Suppressor macrophage treated with lipopolysaccharide for 4 hours (primary cell): Measurements from ENCODE around the gene CALU.

Experiments
- DNase-seq: peaks from one replicate; pipeline ENCODE4 v3.0.0-alpha.2; 2020

Gene CALU

DNA sequence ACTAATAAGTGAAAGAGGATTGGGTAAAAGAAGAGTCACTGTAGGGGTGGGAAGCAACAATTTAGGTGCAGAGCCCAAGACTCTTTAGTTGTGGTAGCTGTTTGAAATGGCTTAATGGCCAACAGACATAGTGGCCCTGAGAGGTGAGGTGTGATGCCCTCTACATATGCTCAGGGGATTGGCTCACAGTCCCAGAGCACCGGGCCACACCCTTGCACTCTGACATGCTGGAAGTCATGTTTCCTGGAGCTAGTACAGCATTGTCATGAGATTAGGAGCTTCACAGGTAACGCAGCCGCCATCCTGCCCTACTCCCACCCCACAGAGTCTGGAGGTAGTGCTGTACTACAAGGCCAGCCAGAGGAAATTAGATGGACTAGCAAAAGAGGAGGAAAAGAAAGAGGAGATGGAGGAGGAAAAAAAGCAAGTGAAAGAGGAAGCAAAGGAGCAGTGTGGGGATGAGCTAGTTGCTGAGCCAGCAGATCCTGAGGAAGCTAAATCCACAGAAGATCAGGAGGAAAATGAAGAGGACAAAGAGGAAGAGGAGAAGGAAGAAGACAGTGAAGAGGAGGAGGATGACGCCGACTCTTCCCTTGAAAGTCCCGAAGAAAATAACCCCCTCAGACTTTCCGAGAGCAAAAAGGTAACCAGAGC, 76.3 kb downstream of the CALU start:
- peak; percentile 43 for DNase-seq

DNA sequence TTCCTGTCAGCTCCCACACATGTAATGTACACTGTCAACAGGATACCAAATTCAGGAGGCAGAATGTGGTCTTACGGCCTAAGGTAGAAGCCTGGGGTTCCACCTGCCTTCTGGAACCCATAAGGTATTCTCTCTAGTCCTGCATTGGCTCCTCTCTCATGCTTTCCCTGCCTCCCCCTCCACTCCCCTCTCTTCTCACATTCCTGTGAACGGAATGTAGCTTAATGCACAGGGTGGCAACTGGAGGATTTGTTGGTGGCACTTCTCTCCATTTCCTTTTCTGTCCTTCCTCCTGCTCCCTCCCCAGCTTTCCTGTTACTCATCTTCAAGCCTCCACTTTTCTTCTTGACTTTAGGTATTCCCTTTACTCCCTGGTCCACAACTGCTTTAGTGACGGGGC, 79.5 kb downstream of the CALU start:
- DNase-seq, result no peak
